ENCODE measurements around the gene SPACA7.
"Not testable (repeated sequence)": the region's sequence is repeated elsewhere in the genome, so short reads cannot be mapped to it uniquely, and the experiment has no call there.

Gene SPACA7

DNA sequence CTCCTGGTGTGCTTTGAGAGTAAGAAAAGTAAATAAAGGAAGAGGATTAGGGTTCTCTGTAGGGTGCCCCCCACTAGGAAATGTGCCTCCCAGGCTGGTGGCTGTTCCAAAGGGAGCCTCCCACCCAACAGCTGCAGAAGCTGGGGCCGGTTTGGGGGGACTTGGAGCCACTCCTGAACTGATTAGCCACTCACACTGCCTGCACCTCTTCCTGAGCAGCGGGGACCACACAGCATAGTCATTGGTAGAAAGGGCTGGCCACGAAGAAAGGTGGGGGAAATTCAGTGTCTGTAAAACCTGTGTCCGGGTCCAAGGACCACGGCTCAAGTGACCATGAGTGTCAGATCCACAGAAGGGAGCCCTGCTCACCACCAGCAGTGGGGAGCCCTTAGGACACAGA lies 55.6 kb downstream of the SPACA7 start:
- H3K27ac ChIP-seq (ENCODE audit: low read depth, low read length): no peak overlapping the region
- H3K79me1 ChIP-seq (ENCODE audit: low read length): no peaks in the 10 kb centered on the region
- H3K4me2 ChIP-seq (ENCODE audit: low read length): no peak overlapping the region
- no peak overlapping the region for H3K4ac ChIP-seq (ENCODE audit: low read depth, low read length)
- H2BK120ac ChIP-seq (ENCODE audit: insufficient read depth, low read length, poor library complexity): no peak overlapping the region
- H3K4me1 ChIP-seq (ENCODE audit: control insufficient read depth in 1 of 2, insufficient read depth in 2 of 2, low read length in 2 of 2): no peaks in the 10 kb centered on the region
- no peak for DNase-seq
- no peak overlapping the region for H3K4me3 ChIP-seq (ENCODE audit: low read depth, low read length)
- no peaks in the 10 kb centered on the region for H3K79me2 ChIP-seq (ENCODE audit: control insufficient read depth, insufficient read depth, low read length, poor library complexity)
- peaks cover 25% of the 10 kb centered on the region for H3K9me3 ChIP-seq (ENCODE audit: insufficient read depth, low read depth, low read length)
- no peak overlapping the region for H4K8ac ChIP-seq (ENCODE audit: low read depth, low read length)
- H2AFZ ChIP-seq (ENCODE audit: insufficient read depth, low read length, poor library complexity): no peak overlapping the region
- no peak overlapping the region for H4K91ac ChIP-seq (ENCODE audit: low read depth, low read length)
- H4K12ac ChIP-seq (ENCODE audit: low read depth, low read length): no peak overlapping the region
- no peak overlapping the region for H3K18ac ChIP-seq (ENCODE audit: low read length)
- no peak overlapping the region for H2BK5ac ChIP-seq (ENCODE audit: low read depth, low read length, poor library complexity)
- peaks cover 0 to 2% of the 10 kb centered on the region in 2 experiments for H3K36me3 ChIP-seq (ENCODE audit: control insufficient read depth in 1 of 2, insufficient read depth in 2 of 2, low read length in 2 of 2)
- H3K23ac ChIP-seq (ENCODE audit: low read length): no peak overlapping the region
- no peak overlapping the region for H3K14ac ChIP-seq (ENCODE audit: low read length)
- WGBS (ENCODE audit: extremely low coverage, insufficient coverage, insufficient read length): no CpG with 5 or more reads among the region's 5 CpGs
- no peak overlapping the region for H2AK5ac ChIP-seq (ENCODE audit: low read length)
- no peak overlapping the region for H2BK12ac ChIP-seq (ENCODE audit: low read length)
- H3K27me3 ChIP-seq (ENCODE audit: insufficient read depth, low read length): no peaks in the 10 kb centered on the region
- no peak overlapping the region for H3K9ac ChIP-seq (ENCODE audit: low read length)

DNA sequence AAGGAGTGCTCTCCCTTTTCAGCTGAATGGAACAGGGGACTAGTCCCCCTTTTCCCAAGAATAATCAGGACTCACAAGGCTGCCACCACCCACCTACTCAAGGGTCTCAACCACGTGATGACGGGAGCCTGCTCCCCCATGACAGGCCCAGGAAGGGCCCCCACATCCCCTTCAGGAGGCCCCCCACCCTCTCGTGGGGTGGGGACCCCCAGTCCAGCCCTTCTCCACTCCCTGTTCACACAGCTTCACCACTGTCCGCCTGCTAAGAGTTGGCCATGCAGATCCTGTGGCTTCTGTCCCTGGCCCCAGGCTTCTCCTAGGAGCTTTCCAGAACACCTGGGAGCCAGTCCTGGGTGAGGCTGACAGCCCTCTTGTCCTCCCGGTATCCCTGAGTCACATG lies 56.6 kb downstream of the SPACA7 start:
- not testable (repeated sequence) for H3K79me2 ChIP-seq (ENCODE audit: control insufficient read depth, insufficient read depth, low read length, poor library complexity); H4K8ac ChIP-seq (ENCODE audit: low read depth, low read length); H2BK5ac ChIP-seq (ENCODE audit: low read depth, low read length, poor library complexity); H3K27ac ChIP-seq (ENCODE audit: low read depth, low read length); H4K12ac ChIP-seq (ENCODE audit: low read depth, low read length); H2AK5ac ChIP-seq (ENCODE audit: low read length); H4K91ac ChIP-seq (ENCODE audit: low read depth, low read length); H3K18ac ChIP-seq (ENCODE audit: low read length); H3K79me1 ChIP-seq (ENCODE audit: low read length); H3K36me3 ChIP-seq (ENCODE audit: control insufficient read depth in 1 of 2, insufficient read depth in 2 of 2, low read length in 2 of 2); H2BK120ac ChIP-seq (ENCODE audit: insufficient read depth, low read length, poor library complexity); H3K9ac ChIP-seq (ENCODE audit: low read length); H2AFZ ChIP-seq (ENCODE audit: insufficient read depth, low read length, poor library complexity); H3K4me3 ChIP-seq (ENCODE audit: low read depth, low read length); H3K4me1 ChIP-seq (ENCODE audit: control insufficient read depth in 1 of 2, insufficient read depth in 2 of 2, low read length in 2 of 2); DNase-seq; H3K23ac ChIP-seq (ENCODE audit: low read length); H2BK12ac ChIP-seq (ENCODE audit: low read length); H3K4me2 ChIP-seq (ENCODE audit: low read length); H3K4ac ChIP-seq (ENCODE audit: low read depth, low read length); H3K14ac ChIP-seq (ENCODE audit: low read length); H3K27me3 ChIP-seq (ENCODE audit: insufficient read depth, low read length)
- WGBS (ENCODE audit: extremely low coverage, insufficient coverage, insufficient read length): no CpG with 5 or more reads among the region's 5 CpGs
- H3K9me3 ChIP-seq (ENCODE audit: insufficient read depth, low read depth, low read length): peaks cover 24% of the 10 kb centered on the region

DNA sequence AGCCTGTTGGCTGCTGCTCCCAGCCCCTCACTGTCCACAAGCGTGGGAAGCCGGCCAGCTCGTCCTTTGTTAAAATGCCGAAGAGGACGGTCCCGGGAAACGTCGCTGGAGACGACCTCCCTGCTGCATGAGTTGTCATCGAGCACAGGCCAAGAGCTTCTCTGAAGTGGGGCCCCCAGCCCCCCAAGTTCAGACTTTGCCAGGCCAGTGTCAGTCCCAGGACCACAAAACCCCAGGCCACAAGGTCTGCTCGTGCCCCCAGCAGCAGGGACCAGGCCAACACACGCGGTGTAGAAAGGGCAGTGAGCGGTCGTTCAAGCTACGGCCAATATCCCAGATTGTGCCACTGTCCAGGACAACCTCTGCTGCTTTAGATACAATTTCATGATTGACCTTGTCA lies 57.4 kb downstream of the SPACA7 start:
- not testable (repeated sequence) for H4K91ac ChIP-seq (ENCODE audit: low read depth, low read length); H3K14ac ChIP-seq (ENCODE audit: low read length); H3K27me3 ChIP-seq (ENCODE audit: insufficient read depth, low read length); H2AFZ ChIP-seq (ENCODE audit: insufficient read depth, low read length, poor library complexity); H3K4me1 ChIP-seq (ENCODE audit: control insufficient read depth in 1 of 2, insufficient read depth in 2 of 2, low read length in 2 of 2); H3K4ac ChIP-seq (ENCODE audit: low read depth, low read length); H3K27ac ChIP-seq (ENCODE audit: low read depth, low read length); H3K36me3 ChIP-seq (ENCODE audit: control insufficient read depth in 1 of 2, insufficient read depth in 2 of 2, low read length in 2 of 2); DNase-seq; H2BK5ac ChIP-seq (ENCODE audit: low read depth, low read length, poor library complexity); H3K23ac ChIP-seq (ENCODE audit: low read length); H3K79me1 ChIP-seq (ENCODE audit: low read length); H4K12ac ChIP-seq (ENCODE audit: low read depth, low read length); H2BK120ac ChIP-seq (ENCODE audit: insufficient read depth, low read length, poor library complexity); H3K4me3 ChIP-seq (ENCODE audit: low read depth, low read length); H3K4me2 ChIP-seq (ENCODE audit: low read length); H4K8ac ChIP-seq (ENCODE audit: low read depth, low read length); H3K79me2 ChIP-seq (ENCODE audit: control insufficient read depth, insufficient read depth, low read length, poor library complexity); H2BK12ac ChIP-seq (ENCODE audit: low read length); H2AK5ac ChIP-seq (ENCODE audit: low read length); H3K9ac ChIP-seq (ENCODE audit: low read length); H3K18ac ChIP-seq (ENCODE audit: low read length)
- WGBS (ENCODE audit: extremely low coverage, insufficient coverage, insufficient read length): no CpG with 5 or more reads among the region's 16 CpGs
- peaks cover 22% of the 10 kb centered on the region for H3K9me3 ChIP-seq (ENCODE audit: insufficient read depth, low read depth, low read length)

DNA sequence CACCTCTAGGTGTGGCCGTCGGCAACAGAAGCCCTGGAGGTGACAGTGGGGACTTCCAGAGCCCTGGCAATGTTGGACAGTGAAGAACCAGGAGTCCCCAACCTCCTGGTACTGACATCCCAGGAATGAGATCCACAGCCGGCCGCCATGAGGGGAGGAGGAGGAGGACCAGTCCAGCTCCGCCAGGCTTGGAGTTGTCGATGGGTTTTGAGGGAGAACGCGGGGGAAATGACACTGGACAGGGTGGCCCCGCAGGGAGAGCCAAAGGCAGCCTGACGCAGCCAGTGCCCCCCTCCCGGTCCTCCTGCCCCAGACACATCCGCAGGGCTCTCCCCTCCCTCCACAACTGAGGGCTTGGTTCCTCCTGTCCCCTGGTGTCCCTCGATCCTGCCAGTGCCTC lies 57.9 kb downstream of the SPACA7 start:
- H3K9ac ChIP-seq (ENCODE audit: low read length): no peak overlapping the region
- no peak overlapping the region for H3K4me3 ChIP-seq (ENCODE audit: low read depth, low read length)
- no peak overlapping the region for H3K4me2 ChIP-seq (ENCODE audit: low read length)
- no CpG with 5 or more reads among the region's 13 CpGs for WGBS (ENCODE audit: extremely low coverage, insufficient coverage, insufficient read length)
- no peak overlapping the region for H2BK5ac ChIP-seq (ENCODE audit: low read depth, low read length, poor library complexity)
- H3K79me1 ChIP-seq (ENCODE audit: low read length): no peaks in the 10 kb centered on the region
- H2AFZ ChIP-seq (ENCODE audit: insufficient read depth, low read length, poor library complexity): no peak overlapping the region
- no peak overlapping the region for H3K27ac ChIP-seq (ENCODE audit: low read depth, low read length)
- H3K4me1 ChIP-seq (ENCODE audit: control insufficient read depth in 1 of 2, insufficient read depth in 2 of 2, low read length in 2 of 2): no peaks in the 10 kb centered on the region
- no peak overlapping the region for H2BK120ac ChIP-seq (ENCODE audit: insufficient read depth, low read length, poor library complexity)
- H2BK12ac ChIP-seq (ENCODE audit: low read length): no peak overlapping the region
- no peak overlapping the region for H2AK5ac ChIP-seq (ENCODE audit: low read length)
- H3K14ac ChIP-seq (ENCODE audit: low read length): no peak overlapping the region
- H3K79me2 ChIP-seq (ENCODE audit: control insufficient read depth, insufficient read depth, low read length, poor library complexity): no peaks in the 10 kb centered on the region
- H3K9me3 ChIP-seq (ENCODE audit: insufficient read depth, low read depth, low read length): peaks cover 21% of the 10 kb centered on the region
- H3K18ac ChIP-seq (ENCODE audit: low read length): no peak overlapping the region
- H3K4ac ChIP-seq (ENCODE audit: low read depth, low read length): no peak overlapping the region
- no peak overlapping the region for H4K8ac ChIP-seq (ENCODE audit: low read depth, low read length)
- no peak overlapping the region for H4K12ac ChIP-seq (ENCODE audit: low read depth, low read length)
- no peaks in the 10 kb centered on the region for H3K27me3 ChIP-seq (ENCODE audit: insufficient read depth, low read length)
- H4K91ac ChIP-seq (ENCODE audit: low read depth, low read length): no peak overlapping the region
- no peak for DNase-seq
- H3K23ac ChIP-seq (ENCODE audit: low read length): no peak overlapping the region
- H3K36me3 ChIP-seq (ENCODE audit: control insufficient read depth in 1 of 2, insufficient read depth in 2 of 2, low read length in 2 of 2): peaks cover 0 to under 1% of the 10 kb centered on the region in 2 experiments

Measured in trophoblast cell (in vitro differentiated cells and primary cell).